Loucy (cell line): ENCODE results near the gene ZNF667.
A peak's percentile ranks its signal among the peaks of the same experiment; 100 is the strongest.

ENCODE experiments used
- H2AFZ ChIP-seq: fragments of 200-600 bp; sonication (generic); 2 replicates; pipeline ENCODE4 v1.6.0; 2016; ENCODE audit warnings: antibody characterized with exemption, mild to moderate bottlenecking, low read length, moderate library complexity
- H3F3A ChIP-seq: fragments of 200-600 bp; 2 replicates; pipeline ENCODE4 v1.6.0; 2016; ENCODE audit warnings: antibody characterized with exemption, low read depth, mild to moderate bottlenecking
- H3K27me3 ChIP-seq: fragments of 200-600 bp; sonication (generic); 2 replicates; pipeline ENCODE4 v1.6.1; 2014; ENCODE audit warnings: low read length, mild to moderate bottlenecking; ENCODE audit not compliant: insufficient read depth, poor library complexity, severe bottlenecking
- H3K36me3 ChIP-seq: fragments of 200-600 bp; sonication (generic); 2 replicates; pipeline ENCODE4 v1.6.1; 2016; ENCODE audit warnings: low read length; ENCODE audit not compliant: insufficient read depth
- H3K4me1 ChIP-seq: fragments of 200-600 bp; sonication (generic); 2 replicates; pipeline ENCODE4 v1.5.1; 2014; ENCODE audit warnings: low read length, mild to moderate bottlenecking; ENCODE audit not compliant: insufficient read depth, poor library complexity, severe bottlenecking
- H3K4me2 ChIP-seq: fragments of 200-600 bp; sonication (generic); 2 replicates; pipeline ENCODE4 v1.6.0; 2014; ENCODE audit warnings: antibody characterized with exemption, low read length, low read depth, mild to moderate bottlenecking; ENCODE audit not compliant: poor library complexity, severe bottlenecking
- H3K4me3 ChIP-seq: fragments of 200-600 bp; sonication (generic); 2 replicates; pipeline ENCODE4 v1.5.1; 2014; ENCODE audit warnings: low read length, mild to moderate bottlenecking, mixed read lengths; ENCODE audit not compliant: poor library complexity, severe bottlenecking
- H3K79me2 ChIP-seq: fragments of 200-600 bp; sonication (generic); 2 replicates; pipeline ENCODE4 v1.6.1; 2014; ENCODE audit warnings: low read length; ENCODE audit not compliant: insufficient read depth
- H3K9ac ChIP-seq: fragments of 200-600 bp; sonication (generic); 2 replicates; pipeline ENCODE4 v1.6.0; 2014; ENCODE audit warnings: mild to moderate bottlenecking, low read depth, low read length, moderate library complexity; ENCODE audit not compliant: poor library complexity, severe bottlenecking
- H3K9me2 ChIP-seq: fragments of 200-600 bp; sonication (generic); replicated peaks from 2 replicates; pipeline ENCODE4 v1.6.1; 2016; ENCODE audit warnings: low read depth, low read length, mixed read lengths
- H3K9me3 ChIP-seq: fragments of 200-600 bp; sonication (generic); 2 replicates; pipeline ENCODE4 v1.6.1; 2014; ENCODE audit warnings: mild to moderate bottlenecking, antibody characterized with exemption, low read length, low read depth; ENCODE audit not compliant: insufficient read depth
- H4K20me1 ChIP-seq: fragments of 200-600 bp; sonication (generic); 2 replicates; pipeline ENCODE4 v1.6.0; 2014; ENCODE audit warnings: antibody characterized with exemption, low read length, mild to moderate bottlenecking; ENCODE audit not compliant: insufficient read depth, poor library complexity, severe bottlenecking
- CTCF ChIP-seq: fragments of 200-600 bp; sonication (generic); conservative IDR thresholded peaks from 2 replicates; pipeline ENCODE4 v1.5.1; 2014; ENCODE audit warnings: mild to moderate bottlenecking, antibody characterized with exemption, low read length
- EZH2phosphoT487 ChIP-seq: fragments of 200-600 bp; IDR thresholded peaks from 2 replicates; pipeline ENCODE4 v1.6.1; 2018; ENCODE audit warnings: antibody characterized with exemption, mild to moderate bottlenecking, moderate library complexity, borderline replicate concordance

The ZNF667 gene

GRCh38 chr19:56477429-56478338, 539 bp upstream of the ZNF667 start:
- H4K20me1 ChIP-seq, result peaks cover 17% of the 10 kb centered on the region
- peaks cover 26% of the 10 kb centered on the region for H3K4me1 ChIP-seq
- H3K9me2 ChIP-seq, result no peaks in the 10 kb centered on the region
- peak overlapping the region; percentile 100 for H2AFZ ChIP-seq
- no peaks in the 10 kb centered on the region for H3F3A ChIP-seq
- no peaks in the 10 kb centered on the region for H3K27me3 ChIP-seq
- no peak for TF ChIP-seq CTCF
- no peak for TF ChIP-seq EZH2phosphoT487
- H3K9ac ChIP-seq, result peak overlapping the region; percentile 87
- H3K4me3 ChIP-seq, result peak overlapping the region; percentile 97
- H3K79me2 ChIP-seq, result peaks cover 60% of the 10 kb centered on the region
- no peaks in the 10 kb centered on the region for H3K9me3 ChIP-seq
- H3K4me2 ChIP-seq, result peak overlapping the region; percentile 84
- no peaks in the 10 kb centered on the region for H3K36me3 ChIP-seq

- H3F3A ChIP-seq, result no peaks in the 10 kb centered on the region
- H3K9me3 ChIP-seq, result no peaks in the 10 kb centered on the region
- H2AFZ ChIP-seq, result no peak overlapping the region
- H3K9me2 ChIP-seq, result no peaks in the 10 kb centered on the region
- H4K20me1 ChIP-seq, result peaks cover 17% of the 10 kb centered on the region
- no peak for TF ChIP-seq CTCF
- no peak for TF ChIP-seq EZH2phosphoT487
- H3K36me3 ChIP-seq, result peaks cover 10% of the 10 kb centered on the region; the same call in 1 of the 2 replicates
- H3K79me2 ChIP-seq, result peaks cover 52% of the 10 kb centered on the region
- H3K9ac ChIP-seq, result peak overlapping the region; percentile 87
- H3K4me1 ChIP-seq, result peaks cover 21% of the 10 kb centered on the region
- no peaks in the 10 kb centered on the region for H3K27me3 ChIP-seq
- H3K4me2 ChIP-seq, result peak overlapping the region; percentile 84
- H3K4me3 ChIP-seq, result peak overlapping the region; percentile 97
Observed at GRCh38 chr19:56476093-56476492, 1.1 kb downstream of the ZNF667 start.

- H4K20me1 ChIP-seq, result peaks cover 17% of the 10 kb centered on the region
- no peak overlapping the region for H2AFZ ChIP-seq
- no peaks in the 10 kb centered on the region for H3F3A ChIP-seq
- TF ChIP-seq EZH2phosphoT487 (no peak), CTCF (no peak)
- H3K9ac ChIP-seq, result no peak overlapping the region
- peaks cover 37% of the 10 kb centered on the region for H3K79me2 ChIP-seq
- H3K4me3 ChIP-seq, result no peak overlapping the region
- H3K36me3 ChIP-seq, result peaks cover 18% of the 10 kb centered on the region; the same call in 1 of the 2 replicates
- peaks cover 14% of the 10 kb centered on the region for H3K4me1 ChIP-seq
- H3K9me3 ChIP-seq, result no peaks in the 10 kb centered on the region
- H3K27me3 ChIP-seq, result no peaks in the 10 kb centered on the region
- H3K9me2 ChIP-seq, result no peaks in the 10 kb centered on the region
- H3K4me2 ChIP-seq, result peak overlapping the region; percentile 84
Observed at GRCh38 chr19:56474308-56474707, 2.8 kb downstream of the ZNF667 start.
